Stimulated activated CD4-positive, alpha-beta T cell treated with anti-CD3 and anti-CD28 coated beads, Interleukin-2, amount 100 ng/mL, for 4 hours (primary cell): ENCODE results near the gene UNG.
"Not testable (repeated sequence)": the region's sequence is repeated elsewhere in the genome, so short reads cannot be mapped to it uniquely, and the experiment has no call there.

ENCODE experiments used
- DNase-seq: peaks from one replicate; pipeline ENCODE4 v3.0.0-alpha.2; 2020; ENCODE audit warnings: low read depth

UNG gene

GRCh38 chr12:109097435-109098182 lies at the start of gene UNG:
UNG (plus strand) TSS chr12:109097597; CDS start chr12:109097680, 83 bp downstream.
- DNase-seq = peak; percentile 96

DNA sequence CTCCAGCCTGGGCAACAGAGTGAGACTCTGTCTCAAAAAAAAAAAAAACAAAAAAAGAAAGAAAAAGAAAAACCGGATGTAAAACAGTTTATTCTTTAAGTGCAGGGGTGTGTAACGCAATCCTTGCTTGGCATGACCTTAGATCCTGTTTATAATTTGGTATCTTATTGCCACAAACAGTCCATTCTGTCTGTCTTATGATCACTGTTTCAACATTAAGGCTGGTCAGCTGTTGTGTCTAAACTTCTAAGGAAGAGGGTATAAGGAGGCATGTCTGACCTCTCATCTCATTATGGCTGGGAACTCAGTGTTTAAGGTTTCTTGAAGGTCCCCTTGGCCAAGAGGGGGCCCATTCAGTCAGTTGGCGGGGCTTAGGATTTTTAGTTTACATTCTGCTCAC lies 48.7 kb upstream of the UNG start:
- not testable (repeated sequence) for DNase-seq

- not testable (repeated sequence) for DNase-seq
Observed at GRCh38 chr12:109049794-109050193, 47.6 kb upstream of the UNG start.

DNA sequence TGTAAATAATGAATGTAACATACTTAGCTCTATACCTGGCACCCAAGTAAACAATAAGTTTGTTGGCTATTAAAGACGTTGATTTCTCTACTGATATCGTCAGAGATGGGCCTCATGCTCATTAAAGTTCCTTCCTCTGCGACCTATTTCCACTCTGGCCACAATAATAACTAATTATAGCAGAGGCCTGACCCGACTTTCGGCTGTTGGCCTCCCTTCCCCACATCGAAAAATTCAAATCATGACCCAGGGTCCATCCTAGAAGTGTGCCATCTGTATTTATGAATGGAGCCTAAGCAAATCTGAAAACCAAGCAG lies 45.3 kb upstream of the UNG start:
- no peak for DNase-seq

- DNase-seq = peak; percentile 75
Observed at GRCh38 chr12:109052414-109053323, 44.7 kb upstream of the UNG start, which contains the start of gene USP30. USP30 (plus strand) TSS chr12:109052576; CDS start chr12:109052679, 103 bp downstream.

DNA sequence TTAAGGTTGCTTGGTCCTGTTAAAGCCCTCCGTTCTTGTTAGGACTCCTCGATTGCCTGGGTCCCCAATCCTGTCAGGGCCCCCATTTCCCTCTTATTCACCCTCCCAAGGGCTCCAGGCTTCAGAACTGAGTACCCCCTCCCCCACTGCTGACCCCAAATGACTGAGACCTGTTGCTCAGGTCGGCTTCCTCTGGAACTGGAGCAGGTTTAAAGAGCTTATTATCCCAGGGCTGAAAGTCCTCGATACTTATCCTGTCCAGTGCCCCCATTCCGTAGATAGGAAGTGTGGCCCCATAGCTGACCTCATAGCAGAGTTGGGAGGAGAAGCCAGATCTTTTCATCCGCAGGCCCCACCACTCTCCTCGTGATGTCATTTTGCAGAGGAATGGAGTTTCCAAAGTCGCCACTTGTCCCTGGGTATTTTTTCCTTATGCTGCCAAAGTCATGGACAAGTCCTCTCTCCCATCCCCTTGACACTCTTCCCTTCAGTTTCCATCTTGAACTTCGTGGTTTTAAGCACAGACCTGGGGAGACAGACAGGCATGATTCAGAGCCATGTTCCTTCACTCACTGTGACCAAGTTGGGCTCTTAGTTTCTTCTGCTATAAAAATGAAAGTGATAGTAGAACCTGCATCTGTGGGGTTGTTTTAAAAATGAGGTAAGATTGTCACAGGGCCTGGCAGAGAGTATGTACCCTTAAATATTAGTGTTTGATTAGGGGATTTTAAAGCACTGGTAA lies 43.8 kb upstream of the UNG start:
- peak; percentile 13 for DNase-seq

DNA sequence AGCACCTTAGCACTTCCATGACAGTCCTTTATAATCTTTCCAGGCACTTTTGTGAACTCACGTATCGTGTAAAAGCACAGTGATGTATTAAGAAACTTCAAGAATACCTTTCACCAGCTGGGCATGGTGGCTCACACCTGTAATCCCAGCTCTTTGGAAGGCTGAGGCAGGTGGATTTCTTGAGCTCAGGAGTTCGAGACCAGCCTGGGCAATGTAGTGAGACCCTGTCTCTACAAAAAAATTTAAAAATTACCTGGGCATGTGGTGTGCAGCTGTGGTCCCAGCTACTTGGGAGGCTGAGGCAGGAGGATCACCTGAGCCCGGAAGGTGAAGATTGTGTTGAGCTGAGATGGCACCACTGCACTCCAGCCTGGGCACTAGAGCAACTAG lies 43.3 kb upstream of the UNG start:
- not testable (repeated sequence) for DNase-seq

DNA sequence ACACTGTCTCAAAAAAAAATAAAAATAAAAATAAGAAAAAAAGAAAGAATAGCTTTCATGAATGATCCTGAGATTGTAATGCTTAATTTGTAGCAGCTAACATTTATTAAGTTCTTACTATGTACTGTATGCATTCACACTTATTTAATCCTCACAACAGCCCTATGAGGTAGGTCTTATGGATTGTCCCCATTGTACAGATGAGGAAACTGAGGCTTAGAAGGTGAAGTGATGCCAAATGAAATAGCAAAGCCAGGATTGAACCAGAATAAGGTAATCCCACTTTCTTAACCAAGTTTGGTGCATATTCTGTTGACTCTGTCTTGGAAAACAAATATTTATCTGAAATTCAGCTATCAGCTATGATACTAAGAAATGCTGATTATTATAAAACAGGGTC lies 42.9 kb upstream of the UNG start:
- no peak for DNase-seq

- no peak for DNase-seq
Observed at GRCh38 chr12:109056891-109057290, 40.5 kb upstream of the UNG start.

- no peak for DNase-seq
Observed at GRCh38 chr12:109057376-109057775, 40.0 kb upstream of the UNG start.

DNA sequence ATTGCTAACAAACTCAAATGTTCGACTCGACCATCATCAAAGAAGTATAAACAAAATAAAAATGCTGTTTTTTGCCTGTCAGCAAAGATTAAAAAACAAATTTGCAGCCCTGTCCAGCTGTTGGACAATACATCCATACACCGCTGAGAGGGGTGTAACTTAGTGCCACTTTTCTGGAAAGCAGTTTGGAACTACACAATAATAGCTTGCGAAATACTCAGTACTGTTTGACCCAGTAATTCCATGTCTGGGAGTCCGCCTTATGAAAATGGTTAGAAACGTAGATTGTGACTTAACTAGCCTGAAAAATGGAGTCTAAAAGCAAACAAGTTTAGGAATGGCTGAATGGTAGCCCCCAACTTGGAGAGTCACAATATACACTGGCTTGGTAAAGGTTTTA lies 38.6 kb upstream of the UNG start:
- no peak for DNase-seq

- DNase-seq = no peak
Observed at GRCh38 chr12:109064143-109064542, 33.3 kb upstream of the UNG start.

GRCh38 chr12:109065154-109065852 lies 32.1 kb upstream of the UNG start:
- no peak for DNase-seq

- no peak for DNase-seq
Observed at GRCh38 chr12:109065853-109066193, 31.6 kb upstream of the UNG start.

DNA sequence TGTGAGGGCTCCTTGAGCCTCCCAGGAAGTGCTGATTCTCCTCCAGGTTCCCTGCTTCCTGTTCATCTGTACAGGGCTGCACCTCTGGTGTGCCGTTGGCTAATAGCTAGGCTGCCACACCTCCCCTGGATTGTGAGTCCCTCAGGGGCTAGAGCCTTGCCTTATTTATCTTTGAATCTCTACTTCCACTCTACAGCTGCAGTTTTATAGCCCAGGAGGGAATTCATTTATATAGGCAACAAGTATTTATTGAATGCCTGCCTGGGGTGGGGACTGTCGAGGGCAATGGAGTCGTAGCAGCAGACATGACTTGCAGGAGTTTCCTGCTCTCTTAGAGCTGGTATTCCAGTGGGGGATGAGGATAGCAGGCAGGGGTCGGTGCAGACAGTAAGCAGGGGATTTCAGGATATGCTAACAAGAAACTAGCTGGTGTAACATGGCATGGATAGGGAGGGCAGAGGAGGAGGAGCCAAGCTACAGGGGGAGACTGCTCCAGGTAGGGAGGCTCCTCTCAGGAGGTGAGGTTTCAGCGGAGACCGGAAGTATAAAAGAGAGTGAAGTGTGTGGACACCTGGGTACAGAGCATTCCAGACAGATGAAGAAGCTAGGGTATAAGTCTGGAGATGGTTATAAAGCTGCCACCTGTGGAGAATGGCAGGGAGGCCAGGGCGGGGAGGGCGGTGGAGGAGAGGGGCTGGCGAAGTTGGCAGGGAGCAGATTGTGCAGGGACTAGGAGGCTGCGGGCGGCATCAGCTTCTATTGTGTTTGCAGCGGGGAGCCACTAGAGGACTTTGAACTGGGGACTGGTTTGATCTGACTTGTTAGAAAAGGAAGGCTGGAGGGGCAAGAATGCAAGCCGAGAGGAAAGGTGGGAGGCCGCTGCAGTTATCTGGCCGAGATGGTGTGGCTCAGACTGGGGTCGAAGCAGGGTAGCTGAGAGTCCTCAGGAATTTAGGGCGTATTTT lies 27.8 kb upstream of the UNG start:
- no peak for DNase-seq

GRCh38 chr12:109074866-109075265 lies 22.5 kb upstream of the UNG start:
- no peak for DNase-seq

- DNase-seq = no peak
Observed at GRCh38 chr12:109082751-109083150, 14.6 kb upstream of the UNG start.

- DNase-seq = no peak
Observed at GRCh38 chr12:109084425-109084824, 13.0 kb upstream of the UNG start.

GRCh38 chr12:109085590-109085989 lies 11.8 kb upstream of the UNG start:
- no peak for DNase-seq

GRCh38 chr12:109087250-109087649 lies 10.1 kb upstream of the UNG start:
- no peak for DNase-seq

GRCh38 chr12:109088818-109089217 lies 8.6 kb upstream of the UNG start:
- no peak for DNase-seq
